H1 (cell line): ENCODE results near the gene DNAL1. TPM values are rescaled to one million over a fixed set of nuclear protein-coding genes. Genes with fewer than 3 reads are reported as not detected.

ENCODE experiments used
- CTCF ChIA-PET: fragments of 300-600 bp; sonication (Branson Sonifier 250); formaldehyde crosslinking; loops from one replicate; lab custom pipeline; 2021; ENCODE audit not compliant: partially characterized antibody; lab: Charles Lee
- POLR2A ChIA-PET: fragments of 300-600 bp; sonication (Branson Sonifier 250); formaldehyde crosslinking; loops from one replicate; lab custom pipeline; 2021; ENCODE audit warnings: inconsistent platforms; ENCODE audit not compliant: partially characterized antibody; lab: Charles Lee
- DNase-seq, 2 experiments: peaks; one replicate each; pipeline versions ENCODE4 v3.0.0 to v3.0.0-alpha.2; 2010 to 2022; ENCODE audit warnings: low spot score in 2 of 2, low read depth in 1 of 2, mixed read lengths in 1 of 2
- FAIRE-seq: peaks from 2 replicates; lab custom pipeline; 2011; peaks lifted over from hg19 to GRCh38; lab: Jason Lieb, UNC
- H2AFZ ChIP-seq: 2 replicates; pipeline ENCODE4 v1.8.1; 2012; ENCODE audit warnings: low read length, inconsistent platforms
- H2AK5ac ChIP-seq: 2 replicates; pipeline ENCODE4 v1.6.1; 2013; ENCODE audit warnings: low read depth, low read length
- H2BK120ac ChIP-seq: replicated peaks from 2 replicates; pipeline ENCODE3; 2013; ENCODE audit warnings: low read depth, low read length, inconsistent platforms
- H2BK12ac ChIP-seq: 2 replicates; pipeline ENCODE4 v1.6.1; 2013; ENCODE audit warnings: low read depth, low read length
- H2BK15ac ChIP-seq: 2 replicates; pipeline ENCODE4 v1.6.1; 2013; ENCODE audit warnings: low read length
- H2BK20ac ChIP-seq: 2 replicates; pipeline ENCODE4 v1.6.1; 2013; ENCODE audit warnings: low read length
- H2BK5ac ChIP-seq: 2 replicates; pipeline ENCODE4 v1.6.1; 2013; ENCODE audit warnings: low read depth, low read length
- H3K14ac ChIP-seq: 2 replicates; pipeline ENCODE4 v1.6.1; 2013; ENCODE audit warnings: inconsistent platforms; ENCODE audit not compliant: insufficient read length
- H3K18ac ChIP-seq: 2 replicates; pipeline ENCODE4 v1.6.1; 2013; ENCODE audit warnings: low read length; ENCODE audit errors: extremely low read depth
- H3K23ac ChIP-seq: 2 replicates; pipeline ENCODE4 v1.6.1; 2013; ENCODE audit warnings: inconsistent platforms; ENCODE audit not compliant: insufficient read length
- H3K23me2 ChIP-seq: 2 replicates; pipeline ENCODE4 v1.6.1; 2013; ENCODE audit warnings: low read depth, low read length
- H3K27ac ChIP-seq: 2 replicates; pipeline ENCODE4 v1.6.1; 2011; ENCODE audit warnings: low read depth, low read length, inconsistent platforms
- H3K27me3 ChIP-seq, 4 experiments: replicated peaks in 1 of 4; 1 replicate in 1 of 4; 2 replicates in 3 of 4; pipeline versions ENCODE4 v1.6.1 to v1.8.1; 2011 to 2013; ENCODE audit warnings: low read length in 3 of 4, mild to moderate bottlenecking in 3 of 4, inconsistent platforms in 2 of 4, mixed read lengths in 2 of 4, moderate library complexity in 1 of 4; ENCODE audit not compliant: control insufficient read depth in 3 of 4, insufficient read depth in 3 of 4; ENCODE audit errors: extremely low read depth in 1 of 4
- H3K36me3 ChIP-seq, 4 experiments: 2 replicates each; pipeline versions ENCODE4 v1.6.1 to v1.8.1; 2011 to 2013; ENCODE audit warnings: mild to moderate bottlenecking in 4 of 4, low read length in 3 of 4, moderate library complexity in 2 of 4, control low read depth in 1 of 4, inconsistent platforms in 1 of 4; ENCODE audit not compliant: insufficient read depth in 4 of 4, control insufficient read depth in 2 of 4
- H3K4ac ChIP-seq: replicated peaks from 2 replicates; pipeline ENCODE3; 2013; ENCODE audit warnings: low read length, low read depth, mixed read lengths, inconsistent platforms; ENCODE audit not compliant: insufficient read length
- H3K4me1 ChIP-seq, 4 experiments: replicated peaks in 1 of 4; 1 replicate in 1 of 4; 2 replicates in 3 of 4; pipeline versions ENCODE4 v1.6.1 to v1.8.1; 2011 to 2013; ENCODE audit warnings: low read length in 3 of 4, inconsistent platforms in 2 of 4, mixed read lengths in 1 of 4; ENCODE audit not compliant: insufficient read depth in 4 of 4, control insufficient read depth in 3 of 4
- H3K4me2 ChIP-seq, 2 experiments: 2 replicates each; pipeline versions ENCODE4 v1.6.1 to v1.8.1; 2011 to 2013; ENCODE audit warnings: low read depth in 2 of 2, low read length in 2 of 2, control low read depth in 1 of 2, inconsistent platforms in 1 of 2, mild to moderate bottlenecking in 1 of 2; ENCODE audit not compliant: insufficient read depth in 1 of 2
- H3K4me3 ChIP-seq, 4 experiments: fragments of 200-600, 300-600 bp in 1 of 4; sonication (generic), shearing (Covaris generic), sonication (Bioruptor Twin) in 1 of 4; 2 replicates each; pipeline versions ENCODE4 v1.5.1 to v1.8.1; 2011 to 2016; ENCODE audit warnings: low read length in 4 of 4, low read depth in 3 of 4, control low read depth in 2 of 4, inconsistent platforms in 2 of 4, mild to moderate bottlenecking in 2 of 4, mixed read lengths in 1 of 4, moderate library complexity in 1 of 4; ENCODE audit not compliant: insufficient read depth in 2 of 4; ENCODE audit errors: extremely low read depth in 1 of 4
- H3K56ac ChIP-seq: replicated peaks from 2 replicates; pipeline ENCODE3; 2013; ENCODE audit warnings: low read depth, mild to moderate bottlenecking, mixed read lengths, low read length, inconsistent platforms; ENCODE audit not compliant: insufficient read length
- H3K79me1 ChIP-seq: 2 replicates; pipeline ENCODE4 v1.6.1; 2013; ENCODE audit warnings: low read depth, low read length, control low read depth
- H3K79me2 ChIP-seq, 2 experiments: 2 replicates each; pipeline versions ENCODE4 v1.6.1 to v1.8.1; 2012 to 2013; ENCODE audit warnings: low read length in 2 of 2, mild to moderate bottlenecking in 2 of 2, inconsistent platforms in 1 of 2; ENCODE audit not compliant: insufficient read depth in 2 of 2, control insufficient read depth in 1 of 2
- H3K9ac ChIP-seq, 4 experiments: replicated peaks in 1 of 4; 1 replicate in 1 of 4; 2 replicates in 3 of 4; pipeline versions ENCODE4 v1.6.1 to v1.8.1; 2011 to 2013; ENCODE audit warnings: low read depth in 3 of 4, low read length in 3 of 4, control low read depth in 2 of 4, mild to moderate bottlenecking in 2 of 4, moderate library complexity in 2 of 4, inconsistent platforms in 1 of 4; ENCODE audit errors: extremely low read depth in 1 of 4
- H3K9me3 ChIP-seq, 2 experiments: 2 replicates each; pipeline versions ENCODE4 v1.6.1 to v1.8.1; 2012 to 2013; ENCODE audit warnings: mild to moderate bottlenecking in 2 of 2, moderate library complexity in 2 of 2, control low read depth in 1 of 2, inconsistent platforms in 1 of 2, low read depth in 1 of 2, low read length in 1 of 2, mixed read lengths in 1 of 2; ENCODE audit not compliant: insufficient read depth in 2 of 2
- H4K20me1 ChIP-seq, 2 experiments: replicated peaks in 1 of 2; 2 replicates each; pipeline versions ENCODE3 to v1.8.1; 2011 to 2013; ENCODE audit warnings: inconsistent platforms in 2 of 2, low read length in 2 of 2, mild to moderate bottlenecking in 1 of 2; ENCODE audit not compliant: insufficient read depth in 2 of 2, control insufficient read depth in 1 of 2
- H4K5ac ChIP-seq: 2 replicates; pipeline ENCODE4 v1.6.1; 2013; ENCODE audit warnings: low read length, low read depth, mixed read lengths, inconsistent platforms; ENCODE audit not compliant: insufficient read length
- H4K8ac ChIP-seq: 2 replicates; pipeline ENCODE4 v1.8.0; 2013; ENCODE audit warnings: mild to moderate bottlenecking, moderate library complexity, low read length, inconsistent platforms; ENCODE audit not compliant: insufficient read depth; ENCODE audit errors: extremely low read depth
- H4K91ac ChIP-seq: replicated peaks from 2 replicates; pipeline ENCODE3; 2013; ENCODE audit warnings: low read length, mixed read lengths, inconsistent platforms; ENCODE audit not compliant: insufficient read length
- ASH2L ChIP-seq: fragments of 200-600, 300-600 bp; sonication (generic); IDR thresholded peaks from one replicate; pipeline ENCODE4 v1.7.1; 2017; ENCODE audit warnings: low read length
- ATF2 ChIP-seq: IDR thresholded peaks from 2 replicates; pipeline ENCODE4 v1.6.1; 2012; ENCODE audit warnings: low read length, inconsistent platforms
- BACH1 ChIP-seq: IDR thresholded peaks from 2 replicates; pipeline ENCODE4 v1.6.1; 2012; ENCODE audit warnings: low read length, improper control_type of control experiment
- CBX5 ChIP-seq: fragments of 300-800, 300-1000 bp; sonication (generic); IDR thresholded peaks from 2 replicates; pipeline ENCODE4 v1.7.1; 2016; ENCODE audit warnings: antibody characterized with exemption, low read length, low read depth
- KDM4A ChIP-seq: IDR thresholded peaks from one replicate; pipeline ENCODE4 v1.7.1; 2012; ENCODE audit warnings: low read depth, mild to moderate bottlenecking, moderate library complexity, low read length, inconsistent platforms; ENCODE audit not compliant: severe bottlenecking
- KDM5A ChIP-seq: fragments of 200-600 bp; IDR thresholded peaks from 2 replicates; pipeline ENCODE4 v1.7.1; 2012; ENCODE audit warnings: mild to moderate bottlenecking, low read length, inconsistent platforms, mixed read lengths
- POLR2AphosphoS5 ChIP-seq: IDR thresholded peaks from 2 replicates; pipeline ENCODE4 v1.6.1; 2011; ENCODE audit warnings: low read depth, low read length
- RAD21 ChIP-seq, 2 experiments: IDR thresholded peaks in 1 of 2; conservative IDR thresholded peaks in 1 of 2; 2 replicates each; pipeline ENCODE4 v1.6.1; 2011; ENCODE audit warnings: low read depth in 2 of 2, low read length in 2 of 2, improper control_type of control experiment in 1 of 2, inconsistent platforms in 1 of 2, mild to moderate bottlenecking in 1 of 2, moderate library complexity in 1 of 2
- SAP30 ChIP-seq: fragments of 300-600 bp; sonication (generic); IDR thresholded peaks from 2 replicates; pipeline ENCODE4 v1.7.1; 2012; ENCODE audit warnings: low read length, moderate library complexity, mild to moderate bottlenecking, inconsistent platforms; ENCODE audit not compliant: insufficient read depth, insufficient replicate concordance
- SUZ12 ChIP-seq: fragments of 200-600 bp; sonication (generic); IDR thresholded peaks from 2 replicates; pipeline ENCODE4 v1.6.1; 2012; ENCODE audit warnings: mild to moderate bottlenecking, inconsistent platforms, low read length, moderate library complexity, mixed read lengths
- TCF12 ChIP-seq: IDR thresholded peaks from 2 replicates; pipeline ENCODE4 v1.6.1; 2011; ENCODE audit warnings: low read depth, mild to moderate bottlenecking, low read length
- TEAD4 ChIP-seq: IDR thresholded peaks from 2 replicates; pipeline ENCODE4 v1.6.1; 2012; ENCODE audit warnings: low read depth, low read length, inconsistent platforms, mixed read lengths
- WGBS, 2 experiments: shearing (Covaris generic) in 1 of 2; methylation state at CpG; one replicate each; pipeline versions ENCODE4 v1.1.6 to v1.1.7; 2013 to 2015; ENCODE audit warnings: low lambda C conversion rate in 2 of 2, mixed read lengths in 2 of 2, inconsistent platforms in 1 of 2, low coverage in 1 of 2, missing lambda C conversion rate in 1 of 2; ENCODE audit not compliant: insufficient replicate concordance in 2 of 2, insufficient coverage in 1 of 2, insufficient read length in 1 of 2; ENCODE audit errors: extremely low coverage in 1 of 2, missing lambda C conversion rate in 1 of 2; 5-methylcytosine and 5-hydroxymethylcytosine counted together
- polyA plus RNA-seq, 7 experiments: library from polyadenylated mRNA; depleted of rRNA in 3 of 7; stranded (reverse) in 5 of 7; unstranded in 2 of 7; fragments of >200 nt in 5 of 7; fragments of 200-250 nt in 2 of 7; gene quantifications; 1 replicate in 5 of 7; 2 replicates in 1 of 7; 4 replicates in 1 of 7; pipeline versions ENCODE4 v1.2.1 to v1.2.3, GENCODE V29; 2011 to 2013; ENCODE audit warnings: missing spikeins in 2 of 7, mixed read lengths in 2 of 7
- total RNA-seq: library from RNA; stranded (reverse); fragmentation: NEBNext Ultra II Directional; extraction: Animal tissue kit (Norgen Biotek cat#: 25700); gene quantifications from 2 replicates; pipeline ENCODE4 v1.2.1, GENCODE V29; 2021

The DNAL1 gene
- total and polyA plus RNA-seq, 2 of the 8 experiments (the other 6 are each of a cell fraction or from before 2014, with no cell fraction given), result 2.8 to 16.8 TPM

- H4K20me1 ChIP-seq, result peaks cover 0 to 3% of the 10 kb centered on the region in 2 experiments
- no peak overlapping the region for H3K56ac ChIP-seq
- H2BK20ac ChIP-seq, result no peak overlapping the region
- H2AK5ac ChIP-seq, result no peak overlapping the region
- H3K4ac ChIP-seq, result no peak overlapping the region
- H3K14ac ChIP-seq, result no peak overlapping the region
- H3K23ac ChIP-seq, result no peak overlapping the region
- H2BK5ac ChIP-seq, result no peak overlapping the region
- H4K8ac ChIP-seq, result no peak overlapping the region
- H3K9ac ChIP-seq, result no peak overlapping the region
- ChIA-PET POLR2A (interaction anchor here (0.6 to 1.8 kb wide), 5 partner anchors 11 to 553 kb away, joined by 3 to 4 read pairs (median 3); partner anchors contain the start of gene ACOT2), CTCF (interaction anchor here (0.8 to 13.7 kb wide), 7 partner anchors 10 to 116 kb away, joined by 3 to 179 read pairs (median 37); a partner anchor contains a TSS)
- H3K18ac ChIP-seq, result no peak overlapping the region
- H3K36me3 ChIP-seq, result peaks cover 0 to 4% (median under 1%) of the 10 kb centered on the region in 4 experiments; a peak in 1 of 8 replicates
- H2BK120ac ChIP-seq, result no peak overlapping the region
- no peak overlapping the region for H4K5ac ChIP-seq
- no peak overlapping the region for H3K27ac ChIP-seq
- no peaks in the 10 kb centered on the region for H3K79me1 ChIP-seq
- FAIRE-seq (no peak), DNase-seq (no peak)
- no peaks in the 10 kb centered on the region for H3K9me3 ChIP-seq
- H3K23me2 ChIP-seq, result no peaks in the 10 kb centered on the region
- no peak overlapping the region for H2BK12ac ChIP-seq
- H3K27me3 ChIP-seq, result no peaks in the 10 kb centered on the region
- no peak overlapping the region for H4K91ac ChIP-seq
- no peak overlapping the region for H2BK15ac ChIP-seq
- H3K4me3 ChIP-seq, result no peak overlapping the region
- H2AFZ ChIP-seq, result no peak overlapping the region
- peaks cover 0 to 4% (median 3%) of the 10 kb centered on the region in 4 experiments; a peak in 3 of 7 replicates for H3K4me1 ChIP-seq
- WGBS, 2 experiments, result 83% methylated on average over 3 of the region's 3 CpGs; no CpG with 5 or more reads in 1 of the 2 experiments
- no peak overlapping the region for H3K4me2 ChIP-seq
- no peaks in the 10 kb centered on the region for H3K79me2 ChIP-seq
- TF ChIP-seq POLR2AphosphoS5 (no peak), RAD21 (IDR thresholded peaks at IDR 0.05 in 1 of 2, conservative IDR thresholded peaks at IDR 0.05 in 1 of 2; ENCODE audit: low read depth in 2 of 2, low read length in 2 of 2) (no peak), CBX5 (no peak), KDM4A (no peak), ATF2 (no peak), TCF12 (no peak), TEAD4 (no peak), ASH2L (no peak), SUZ12 (no peak), SAP30 (no peak), BACH1 (no peak), KDM5A (no peak)
Observed at GRCh38 chr14:73732006-73732405, 87.2 kb downstream of the DNAL1 start.
